HEK293 (cell line): ENCODE measurements around the gene EPHA4.

Source experiments
- CTCF ChIA-PET: fragments of 350-600 bp; formaldehyde crosslinking; extraction: SDS; loops from one replicate; lab custom pipeline; 2021; ENCODE audit warnings: antibody characterized with exemption; lab: Yijun Ruan, JAX
- POLR2A ChIA-PET: fragments of 300-600 bp; formaldehyde crosslinking; extraction: SDS; loops from one replicate; lab custom pipeline; 2020; ENCODE audit warnings: antibody characterized with exemption, inconsistent platforms; lab: Yijun Ruan, JAX
- H3K27ac ChIP-seq: fragments of 200-500 bp; sonication (Bioruptor generic); 2 replicates; pipeline ENCODE4 v1.5.1; 2014; ENCODE audit warnings: low read depth, low read length, control low read depth, inconsistent platforms; ENCODE audit errors: extremely low read depth
- H3K36me3 ChIP-seq, 2 experiments: fragments of 200-500 bp in 1 of 2; sonication (Bioruptor generic) in 1 of 2; 1 replicate in 1 of 2; 2 replicates in 1 of 2; pipeline ENCODE4 v1.5.1; 2014 to 2017; ENCODE audit warnings: inconsistent platforms in 2 of 2, low read length in 2 of 2; ENCODE audit not compliant: control insufficient read depth in 2 of 2, insufficient read depth in 1 of 2
- H3K4me1 ChIP-seq: fragments of 200-500 bp; sonication (Bioruptor generic); 2 replicates; pipeline ENCODE4 v1.5.1; 2014; ENCODE audit warnings: mild to moderate bottlenecking, low read length, inconsistent platforms; ENCODE audit not compliant: control insufficient read depth, insufficient read depth
- H3K4me3 ChIP-seq: 2 replicates; pipeline ENCODE4 v1.5.1; 2011; ENCODE audit warnings: low read depth, mild to moderate bottlenecking, control low read depth, low read length, moderate library complexity
- H3K9me3 ChIP-seq: fragments of 200-500 bp; sonication (Bioruptor generic); 2 replicates; pipeline ENCODE4 v1.5.1; 2014; ENCODE audit warnings: low read depth, low read length, inconsistent platforms; ENCODE audit not compliant: control insufficient read depth, insufficient read depth
- GLIS2 ChIP-seq: fragments of 450-650 bp; formaldehyde crosslinking; IDR thresholded peaks from 2 replicates; pipeline ENCODE4 v1.5.1; 2016; ENCODE audit warnings: missing biosample characterization, missing genetic modification characterization
- PBX3 ChIP-seq: sonication (generic); formaldehyde crosslinking; IDR thresholded peaks from 2 replicates; pipeline ENCODE4 v1.8.1; 2022; ENCODE audit warnings: mild to moderate bottlenecking, moderate library complexity, missing genetic modification reagents
- YY1 ChIP-seq: fragments of 450-650 bp; formaldehyde crosslinking; IDR thresholded peaks from 2 replicates; pipeline ENCODE4 v1.5.1; 2018; ENCODE audit warnings: missing biosample characterization, missing genetic modification characterization
- ZEB2 ChIP-seq: fragments of 450-650 bp; formaldehyde crosslinking; IDR thresholded peaks from 2 replicates; pipeline ENCODE4 v1.5.1; 2016; ENCODE audit warnings: missing biosample characterization, missing genetic modification characterization
- ZNF510 ChIP-seq: fragments of 450-650 bp; formaldehyde crosslinking; IDR thresholded peaks from 2 replicates; pipeline ENCODE4 v1.5.1; 2018; ENCODE audit warnings: mild to moderate bottlenecking, missing genetic modification characterization, missing biosample characterization; ENCODE audit not compliant: insufficient replicate concordance
- ZNF518A ChIP-seq: fragments of 450-650 bp; formaldehyde crosslinking; conservative IDR thresholded peaks from 2 replicates; pipeline ENCODE4 v1.5.1; 2016; ENCODE audit warnings: low read depth, missing biosample characterization, missing genetic modification characterization
- ZNF600 ChIP-seq: fragments of 450-650 bp; formaldehyde crosslinking; IDR thresholded peaks from 2 replicates; pipeline ENCODE4 v1.5.1; 2016; ENCODE audit warnings: missing biosample characterization, missing genetic modification characterization
- ZNF701 ChIP-seq: fragments of 450-650 bp; formaldehyde crosslinking; IDR thresholded peaks from 2 replicates; pipeline ENCODE4 v1.5.1; 2016; ENCODE audit warnings: missing biosample characterization, missing genetic modification characterization
- ZSCAN16 ChIP-seq: fragments of 450-650 bp; formaldehyde crosslinking; IDR thresholded peaks from 2 replicates; pipeline ENCODE4 v1.5.1; 2016; ENCODE audit warnings: missing biosample characterization, missing genetic modification characterization

Gene EPHA4

GRCh38 chr2:221477714-221478484, 94.2 kb downstream of the EPHA4 start (continued):
- TF ChIP-seq ZNF510 (tag by site-specific recombination) = no peak
- TF ChIP-seq, all 188 proteins: peak for 0

GRCh38 chr2:221476195-221476594, 95.9 kb downstream of the EPHA4 start:
- TF ChIP-seq YY1 (no peak), PBX3 (no peak), ZSCAN16 (tag by site-specific recombination) (no peak)
- ChIA-PET POLR2A (no interaction called here), CTCF (interaction anchor here (0.6 to 1.0 kb wide), 3 partner anchors 14 to 303 kb away, joined by 3 to 5 read pairs (median 3); no protein-coding TSS in a partner anchor)

GRCh38 chr2:221473451-221473850, 98.7 kb downstream of the EPHA4 start:
- TF ChIP-seq ZNF600 (tag by site-specific recombination) = no peak
- TF ChIP-seq GLIS2 (tag by site-specific recombination) = no peak

More at GRCh38 chr2:221476195-221476594, 95.9 kb downstream of the EPHA4 start:
- H3K36me3 ChIP-seq = no peaks in the 10 kb centered on the region; a peak in 1 of 3 replicates
- no peaks in the 10 kb centered on the region for H3K9me3 ChIP-seq
- H3K4me3 ChIP-seq = no peak overlapping the region
- H3K4me1 ChIP-seq = peaks cover 9% of the 10 kb centered on the region
- no peak overlapping the region for H3K27ac ChIP-seq

GRCh38 chr2:221468317-221468716, 103.8 kb downstream of the EPHA4 start:
- Histone ChIP-seq H3K36me3 (no peaks in the 10 kb centered on the region), H3K4me3 (no peak overlapping the region), H3K4me1 (no peaks in the 10 kb centered on the region; the same call in 1 of the 2 replicates), H3K9me3 (no peaks in the 10 kb centered on the region), H3K27ac (no peak overlapping the region)
- CTCF ChIA-PET = interaction anchor here (1.3 kb wide), 1 partner anchor 10 kb away, joined by 3 read pairs; no protein-coding TSS in a partner anchor
- TF ChIP-seq ZNF701 (tag by site-specific recombination) (no peak), ZEB2 (tag by site-specific recombination) (no peak), ZNF518A (no peak)
- POLR2A ChIA-PET = no interaction called here

More at GRCh38 chr2:221473451-221473850, 98.7 kb downstream of the EPHA4 start:
- Histone ChIP-seq H3K4me3 (no peak overlapping the region), H3K4me1 (peaks cover 7% of the 10 kb centered on the region), H3K27ac (no peak overlapping the region), H3K36me3 (no peaks in the 10 kb centered on the region), H3K9me3 (no peaks in the 10 kb centered on the region)
- ChIA-PET POLR2A (no interaction called here), CTCF (no interaction called here)
